HG03280 (cell line): ENCODE measurements around the gene ADCY7.

Experiments
- ATAC-seq: cut with Tn5 transposase; IDR thresholded peaks from one replicate; pipeline ENCODE4 v1.9.1; 2021; ENCODE audit warnings: mild to moderate bottlenecking, moderate library complexity; ENCODE audit not compliant: unreplicated experiment

ADCY7 gene

DNA sequence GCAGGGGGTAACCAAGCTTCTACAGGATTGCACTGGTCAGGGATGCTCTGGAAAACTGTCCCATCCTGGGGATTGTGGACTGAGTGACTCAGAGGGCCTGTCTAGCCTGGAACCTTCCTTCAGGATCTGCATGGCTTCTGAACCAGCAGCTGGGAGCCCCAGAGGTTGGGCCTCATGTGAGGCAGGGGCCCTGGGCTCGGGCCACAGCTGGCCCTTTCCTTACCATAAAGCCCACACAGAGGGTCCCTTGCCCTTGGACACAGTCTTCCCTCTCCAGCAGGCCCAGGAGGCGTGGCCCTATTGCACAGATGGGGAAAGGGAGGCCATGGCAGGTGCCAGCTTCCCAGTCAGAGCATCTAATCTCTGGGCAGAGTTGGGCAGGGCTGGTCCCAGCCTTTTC, 30.5 kb downstream of the ADCY7 start:
- no peak for ATAC-seq

DNA sequence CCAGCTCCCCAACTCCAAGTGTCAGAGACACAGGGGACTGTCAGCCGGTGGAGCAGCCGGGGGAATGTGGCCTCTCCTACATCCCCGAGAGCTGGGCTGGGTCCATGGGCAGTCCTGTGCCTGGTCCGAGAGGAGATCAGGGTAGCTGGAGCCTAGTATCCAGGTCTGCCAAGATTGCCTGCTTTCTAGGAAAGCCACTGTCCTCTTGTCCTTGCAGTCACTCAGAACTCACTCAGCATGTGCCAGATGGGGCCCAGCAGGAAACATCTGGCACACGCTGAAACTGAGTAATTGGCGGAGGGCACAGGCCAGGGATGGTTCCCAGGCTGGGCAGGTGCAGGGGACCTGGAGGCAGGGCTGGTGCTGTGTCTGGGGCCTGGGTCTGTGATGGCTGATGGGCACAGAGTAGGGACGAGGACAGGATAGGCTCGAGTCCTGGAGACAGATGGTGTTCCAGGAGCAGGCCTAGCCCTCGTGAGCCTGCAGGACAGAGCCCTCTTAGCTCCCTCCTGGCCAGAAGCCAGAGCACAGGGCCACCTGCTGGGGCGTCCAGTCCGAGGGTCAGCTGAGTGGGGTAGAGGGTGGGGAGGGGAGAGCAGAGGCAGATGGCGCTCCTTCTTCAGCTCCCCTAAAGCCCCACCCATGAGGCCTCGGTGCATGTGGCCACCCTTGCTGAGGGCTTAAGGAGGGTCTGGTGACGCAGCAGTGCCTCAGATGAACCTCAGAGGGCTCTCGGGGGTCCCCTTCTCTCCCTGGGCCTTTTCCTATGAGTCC, 31.1 kb downstream of the ADCY7 start:
- ATAC-seq = no peak

DNA sequence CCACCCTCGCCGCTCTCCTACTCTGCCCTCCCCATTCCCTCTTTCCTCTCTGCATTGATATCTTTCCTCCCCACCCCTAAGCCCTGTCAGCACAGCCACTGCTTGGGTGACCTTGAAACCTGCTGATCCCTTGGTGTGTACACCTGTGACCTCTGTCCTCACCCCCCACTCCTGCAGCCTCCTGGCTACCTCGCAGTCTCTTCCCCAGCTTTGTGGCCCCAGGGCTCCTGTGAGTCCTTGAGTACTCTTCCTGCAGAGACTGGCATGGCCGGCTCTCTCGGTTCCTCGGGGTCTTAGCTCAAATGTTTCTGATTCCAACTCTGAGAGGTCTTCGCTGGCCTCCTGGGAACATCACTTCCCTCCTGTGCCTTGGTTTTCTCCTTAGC, 31.7 kb downstream of the ADCY7 start:
- no peak for ATAC-seq

DNA sequence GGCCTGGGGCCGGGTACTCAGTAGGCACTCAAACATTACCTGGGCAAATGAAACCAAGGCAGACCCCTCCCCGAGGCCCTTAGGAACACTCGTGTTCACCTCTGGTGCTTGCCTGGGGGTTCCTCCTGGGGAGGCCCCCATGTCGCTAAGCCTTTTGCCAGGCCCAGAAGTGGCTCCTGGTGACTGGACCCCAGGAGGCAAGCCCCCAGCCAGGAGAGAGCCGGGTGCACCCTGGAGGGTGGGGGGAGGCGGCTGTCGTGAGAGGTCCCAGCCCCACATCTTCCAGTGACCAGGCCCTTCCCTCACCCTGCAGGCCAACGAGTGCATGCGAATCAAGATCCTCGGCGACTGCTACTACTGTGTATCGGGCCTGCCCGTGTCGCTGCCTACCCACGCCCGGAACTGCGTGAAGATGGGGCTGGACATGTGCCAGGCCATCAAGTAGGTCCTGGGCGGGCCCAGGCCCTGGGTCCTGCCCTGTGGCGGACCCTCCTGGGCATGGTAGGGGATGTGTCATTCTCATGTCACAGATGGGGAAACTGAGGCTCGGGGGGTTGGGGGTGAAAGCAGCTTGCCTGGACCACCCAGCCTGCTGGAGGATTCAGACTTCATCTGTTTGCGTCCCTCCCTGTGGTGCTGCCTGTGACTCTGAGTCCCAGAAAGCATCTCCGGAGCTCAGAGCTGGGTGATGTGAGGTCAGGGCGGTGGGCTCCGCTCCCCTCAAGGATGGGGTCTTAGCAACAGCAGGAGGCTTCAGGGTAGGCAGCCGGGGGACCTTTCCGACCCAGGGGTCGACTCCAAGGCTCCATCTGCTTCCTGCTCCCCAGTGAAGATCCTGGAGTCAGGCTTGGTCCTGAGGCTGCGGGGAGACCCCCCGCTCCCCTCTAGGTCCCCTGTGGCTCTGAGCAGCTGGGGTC, 32.5 kb downstream of the ADCY7 start:
- no peak for ATAC-seq

DNA sequence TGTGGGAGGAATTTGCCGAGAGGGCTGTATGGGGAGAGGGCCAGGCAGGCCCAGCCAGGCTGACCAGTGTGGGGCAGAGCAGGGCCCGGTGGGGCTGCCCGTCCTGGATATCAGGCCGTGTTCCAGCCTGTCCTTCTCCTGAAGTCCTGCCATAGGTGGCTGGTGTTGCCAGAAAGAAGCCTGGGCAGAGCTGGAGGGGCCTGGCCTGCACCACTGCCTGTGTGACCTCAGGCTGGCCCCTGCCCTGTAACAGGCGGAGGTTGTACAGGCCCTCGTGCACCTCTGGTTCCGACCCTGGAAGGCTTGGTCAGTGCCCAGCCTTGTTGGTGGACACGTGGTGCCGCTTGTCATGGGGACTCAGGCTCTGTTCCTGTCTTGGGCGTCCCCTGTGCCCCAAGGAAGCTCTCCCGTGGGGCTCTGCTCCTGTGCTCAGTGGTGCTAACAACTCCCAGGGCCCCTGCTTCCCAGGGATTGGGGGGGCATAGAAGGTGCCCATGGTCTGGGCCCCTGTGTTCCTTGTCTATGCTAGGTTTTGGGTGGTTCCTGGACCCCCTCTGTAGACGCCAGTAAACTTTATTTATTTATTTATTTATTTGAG, 33.3 kb downstream of the ADCY7 start:
- no peak for ATAC-seq

DNA sequence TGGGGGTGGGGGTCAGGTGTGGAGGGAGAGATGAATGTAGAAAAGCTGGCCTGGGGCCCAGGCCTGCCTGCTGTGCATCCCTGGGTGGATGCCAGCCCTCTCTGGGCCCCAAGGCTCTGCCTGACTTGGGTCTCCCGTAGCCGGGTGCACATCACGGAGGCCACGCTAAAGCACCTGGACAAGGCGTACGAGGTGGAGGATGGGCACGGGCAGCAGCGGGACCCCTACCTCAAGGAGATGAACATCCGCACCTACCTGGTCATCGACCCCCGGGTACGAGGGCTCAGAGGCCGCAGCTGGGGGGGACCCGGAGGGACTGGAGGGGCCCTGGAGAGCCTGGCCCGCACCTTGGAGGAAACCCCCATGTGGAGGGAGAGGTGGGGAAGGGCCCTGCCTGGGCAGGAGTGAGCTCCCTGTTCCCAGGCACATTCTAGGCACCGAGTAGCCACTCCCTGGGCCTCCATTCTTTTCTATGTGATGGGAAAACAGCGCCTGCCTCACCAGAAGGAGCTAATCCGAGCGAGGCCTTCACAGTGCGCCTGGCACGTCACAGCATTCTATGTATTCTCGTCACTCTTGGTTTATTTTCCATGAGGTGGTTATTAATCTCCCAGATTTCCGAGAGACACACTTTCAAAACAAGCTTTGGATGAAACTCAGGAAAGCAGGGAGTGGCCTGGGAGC, 34.7 kb downstream of the ADCY7 start:
- no peak for ATAC-seq

DNA sequence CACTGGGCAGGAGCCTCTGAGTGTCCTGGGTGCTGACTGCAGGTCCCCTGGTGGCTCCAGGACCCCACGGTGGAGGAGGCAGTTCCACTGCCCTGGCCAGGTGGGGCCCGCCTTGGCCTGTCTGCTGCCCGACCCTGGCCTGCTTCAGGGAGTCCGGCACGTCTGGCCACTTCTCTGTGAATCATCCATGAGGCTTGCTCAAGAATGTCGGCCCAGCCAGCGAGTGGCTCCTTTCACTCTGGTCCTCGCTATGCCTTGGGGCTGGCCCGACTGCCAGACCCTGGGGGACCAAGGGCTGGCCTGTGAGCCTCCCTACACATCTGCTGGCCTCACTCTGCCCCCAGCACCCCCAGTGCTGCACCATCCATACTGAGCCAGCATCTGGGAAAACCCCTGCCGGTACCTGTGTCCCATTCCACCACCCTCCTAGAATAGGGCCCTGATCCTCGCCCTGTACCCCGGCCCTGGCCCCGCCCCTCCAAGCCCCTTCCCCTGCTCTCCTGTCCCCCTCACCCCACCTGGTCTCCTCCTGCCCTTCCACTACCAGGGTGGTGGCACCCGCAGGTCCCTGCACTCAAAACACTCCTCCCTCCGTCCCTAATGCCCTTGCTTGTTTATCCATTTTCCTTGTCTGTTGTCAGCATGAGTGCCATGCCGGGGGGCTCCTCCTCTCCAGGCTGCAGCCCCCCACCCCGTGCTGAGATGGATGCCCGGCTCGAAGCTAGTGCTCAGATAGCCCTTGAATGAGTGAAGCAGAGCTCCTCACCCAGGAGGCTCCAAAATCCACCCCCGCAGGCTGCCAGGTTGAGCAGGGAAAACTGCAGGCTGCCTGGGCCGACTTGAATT, 35.5 kb downstream of the ADCY7 start:
- ATAC-seq = no peak

DNA sequence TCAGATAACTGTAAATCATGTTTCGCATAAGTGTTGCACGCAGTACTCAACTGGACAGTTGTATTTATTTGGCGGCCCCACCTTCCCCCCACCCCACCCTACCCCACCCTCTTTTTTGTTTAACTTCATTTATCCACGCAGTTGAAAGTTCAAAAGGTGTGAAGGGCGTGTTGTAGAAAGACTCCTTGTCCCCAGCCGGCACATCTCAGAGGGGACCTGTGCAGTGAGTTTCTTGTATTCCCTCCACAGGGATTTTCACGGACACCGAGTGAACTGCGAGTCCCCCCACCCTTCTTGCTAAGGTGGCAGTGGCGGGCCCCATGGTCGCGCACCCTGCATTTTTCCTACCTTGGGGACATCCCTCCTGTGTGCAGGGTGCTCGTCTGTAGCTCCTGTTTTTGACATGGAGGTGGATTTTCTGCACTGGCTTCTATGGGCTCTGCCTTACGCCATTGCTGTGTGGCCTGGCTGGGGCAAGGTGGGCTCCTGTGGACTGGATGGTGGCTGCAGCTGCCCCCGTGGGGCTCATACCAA, 36.2 kb downstream of the ADCY7 start:
- no peak for ATAC-seq

DNA sequence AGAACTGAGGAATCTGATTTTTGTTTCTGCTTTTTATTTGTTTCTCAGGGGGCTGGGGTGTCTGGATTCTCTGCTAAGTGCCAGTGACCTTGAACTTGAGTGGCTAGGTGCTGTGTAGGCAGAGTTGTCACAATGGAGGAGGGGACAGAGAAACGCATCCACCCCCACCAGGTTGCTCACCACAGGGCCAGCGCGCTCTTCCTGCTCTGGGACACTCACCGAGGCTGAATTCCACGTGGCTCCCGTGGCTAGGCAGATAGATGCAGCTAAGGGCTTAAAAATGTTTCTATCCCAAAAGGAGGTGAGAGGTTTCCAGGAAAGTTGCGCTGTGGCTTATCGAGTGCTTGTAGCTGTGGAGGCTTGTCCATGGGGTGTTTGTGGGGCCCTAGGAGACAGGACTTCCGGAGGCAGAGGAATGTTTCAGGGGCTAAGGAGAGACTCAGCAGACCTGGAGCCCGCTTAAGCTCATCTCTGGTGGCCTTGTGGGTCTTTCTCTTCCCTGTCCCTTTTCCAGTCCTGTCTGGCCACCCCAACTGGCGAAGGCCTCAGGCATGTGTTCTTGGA, 36.8 kb downstream of the ADCY7 start:
- no peak for ATAC-seq

DNA sequence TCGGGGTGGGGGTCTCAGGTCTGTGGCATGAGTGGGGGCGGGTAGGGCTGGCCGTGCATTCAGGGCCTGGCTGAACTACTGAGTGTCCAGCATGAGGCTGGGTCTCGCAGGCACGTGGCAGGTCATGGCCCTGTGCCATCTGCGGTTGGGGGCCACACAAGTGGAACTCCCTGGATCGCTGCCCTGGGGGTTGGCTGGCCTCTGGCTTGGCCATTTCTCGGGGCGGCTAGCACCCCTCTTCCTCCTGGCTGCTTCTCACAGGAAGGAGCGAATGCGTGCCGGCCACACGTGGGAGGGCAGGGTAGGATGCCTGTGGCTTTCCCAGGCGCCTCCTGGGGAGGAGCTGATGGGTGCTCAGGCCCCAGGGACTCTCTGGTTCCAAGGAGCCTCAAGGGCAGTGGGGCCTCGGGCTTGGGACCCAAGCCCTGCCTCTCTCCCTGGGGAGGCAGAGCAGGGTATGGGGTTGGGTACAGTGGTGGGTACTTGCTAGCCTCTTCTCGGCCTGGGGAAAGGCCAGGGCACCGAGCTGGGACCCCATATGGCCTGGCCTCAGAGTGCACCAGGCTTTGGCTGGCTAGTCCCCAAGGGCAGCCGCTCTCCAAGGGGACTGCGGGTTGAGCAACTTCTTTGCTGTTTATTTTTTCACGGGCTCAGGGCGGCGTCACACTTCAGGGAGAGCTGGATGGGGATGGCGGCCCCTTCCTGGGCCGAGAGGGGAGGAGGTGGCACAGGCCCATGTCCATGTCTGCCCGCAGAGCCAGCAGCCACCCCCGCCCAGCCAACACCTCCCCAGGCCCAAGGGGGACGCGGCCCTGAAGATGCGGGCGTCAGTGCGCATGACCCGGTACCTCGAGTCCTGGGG, 37.5 kb downstream of the ADCY7 start:
- no peak for ATAC-seq

DNA sequence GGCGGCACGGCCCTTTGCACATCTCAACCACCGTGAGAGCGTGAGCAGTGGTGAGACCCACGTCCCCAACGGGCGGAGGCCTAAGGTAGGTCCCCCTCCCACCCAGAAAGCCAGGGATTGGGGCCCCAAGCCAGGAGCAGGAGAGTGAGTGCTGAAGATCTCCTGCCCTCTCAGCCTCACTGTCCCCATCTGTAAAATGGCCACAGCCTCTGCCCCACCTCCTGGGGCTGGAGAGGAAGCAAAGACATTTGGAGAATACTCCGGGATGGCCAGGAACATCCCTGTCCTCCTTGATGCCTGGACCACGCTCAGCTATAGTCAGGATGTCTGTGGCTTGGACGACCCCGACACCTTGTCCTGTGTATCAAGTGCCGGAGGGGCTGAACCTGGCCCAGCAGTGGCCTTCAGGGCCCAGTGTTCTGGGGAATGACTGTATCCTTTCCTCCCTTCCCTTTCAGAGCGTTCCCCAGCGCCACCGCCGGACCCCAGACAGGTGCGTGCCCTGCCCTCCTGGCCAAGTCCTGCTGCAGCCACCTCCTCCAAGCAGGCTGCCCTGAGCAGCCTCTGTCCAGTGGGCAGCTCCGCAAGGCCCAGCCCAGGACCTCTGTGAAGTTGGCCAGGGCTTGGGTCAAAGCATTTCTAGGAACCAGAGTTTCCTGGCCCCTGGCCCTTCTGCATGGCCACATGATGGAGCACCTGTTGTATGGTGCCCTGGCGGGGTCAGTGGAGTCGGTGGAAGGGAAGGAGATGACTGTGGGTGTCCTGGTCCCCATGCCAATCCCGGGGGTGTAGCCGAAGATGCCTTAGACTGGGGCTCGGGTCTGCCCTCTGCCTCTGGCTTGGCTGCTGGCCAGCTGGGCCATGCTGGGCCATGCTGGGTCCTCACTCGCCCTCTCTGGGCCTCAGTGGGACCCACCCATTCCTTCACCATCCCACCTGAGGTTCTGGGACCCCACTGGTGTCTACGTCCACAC, 38.4 kb downstream of the ADCY7 start:
- no peak for ATAC-seq

DNA sequence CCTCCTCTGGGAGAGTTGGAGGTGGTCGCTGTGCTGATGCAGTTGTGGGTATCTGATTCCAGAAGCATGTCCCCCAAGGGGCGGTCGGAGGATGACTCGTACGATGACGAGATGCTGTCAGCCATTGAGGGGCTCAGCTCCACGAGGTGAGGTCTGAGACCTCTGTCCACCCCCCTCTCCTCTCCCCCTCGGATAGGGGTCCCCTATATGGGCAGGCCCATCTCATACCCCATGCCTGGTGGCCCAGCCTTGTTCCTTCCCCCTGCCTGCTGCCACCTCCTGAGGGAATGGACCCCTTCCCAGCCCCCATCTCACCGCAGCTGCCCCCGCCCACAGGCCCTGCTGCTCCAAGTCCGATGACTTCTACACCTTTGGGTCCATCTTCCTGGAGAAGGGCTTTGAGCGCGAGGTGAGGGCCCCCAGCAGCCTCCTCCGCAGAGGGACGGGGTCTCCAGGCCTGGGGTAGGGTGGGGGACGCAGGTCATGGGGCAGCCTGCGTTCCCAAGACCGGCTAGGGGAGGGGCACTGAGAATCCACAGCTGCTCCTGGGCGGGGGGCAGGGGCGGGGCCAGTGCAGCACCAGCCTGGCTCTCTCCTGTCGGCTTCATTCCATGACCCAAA, 39.2 kb downstream of the ADCY7 start:
- ATAC-seq = no peak

DNA sequence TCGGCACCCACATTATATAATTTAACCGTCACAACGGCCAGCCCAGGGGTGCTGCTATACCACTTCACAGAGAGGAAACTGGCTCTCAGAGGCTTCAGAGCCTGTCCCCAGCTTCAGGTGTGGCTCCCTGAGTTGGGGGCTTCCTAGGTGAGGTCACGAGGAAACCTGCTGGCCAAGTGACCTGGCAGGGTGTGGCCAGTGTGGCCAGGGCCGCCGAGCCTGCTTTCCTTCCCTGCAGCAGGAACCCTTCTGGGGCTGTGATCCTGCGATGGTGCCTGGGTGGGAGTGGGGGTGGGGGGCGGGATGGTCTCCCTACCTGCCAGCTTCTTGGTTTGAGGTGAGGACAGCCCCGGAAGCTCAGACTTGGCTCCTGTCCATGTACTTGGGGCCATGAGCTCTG, 39.9 kb downstream of the ADCY7 start:
- no peak for ATAC-seq

DNA sequence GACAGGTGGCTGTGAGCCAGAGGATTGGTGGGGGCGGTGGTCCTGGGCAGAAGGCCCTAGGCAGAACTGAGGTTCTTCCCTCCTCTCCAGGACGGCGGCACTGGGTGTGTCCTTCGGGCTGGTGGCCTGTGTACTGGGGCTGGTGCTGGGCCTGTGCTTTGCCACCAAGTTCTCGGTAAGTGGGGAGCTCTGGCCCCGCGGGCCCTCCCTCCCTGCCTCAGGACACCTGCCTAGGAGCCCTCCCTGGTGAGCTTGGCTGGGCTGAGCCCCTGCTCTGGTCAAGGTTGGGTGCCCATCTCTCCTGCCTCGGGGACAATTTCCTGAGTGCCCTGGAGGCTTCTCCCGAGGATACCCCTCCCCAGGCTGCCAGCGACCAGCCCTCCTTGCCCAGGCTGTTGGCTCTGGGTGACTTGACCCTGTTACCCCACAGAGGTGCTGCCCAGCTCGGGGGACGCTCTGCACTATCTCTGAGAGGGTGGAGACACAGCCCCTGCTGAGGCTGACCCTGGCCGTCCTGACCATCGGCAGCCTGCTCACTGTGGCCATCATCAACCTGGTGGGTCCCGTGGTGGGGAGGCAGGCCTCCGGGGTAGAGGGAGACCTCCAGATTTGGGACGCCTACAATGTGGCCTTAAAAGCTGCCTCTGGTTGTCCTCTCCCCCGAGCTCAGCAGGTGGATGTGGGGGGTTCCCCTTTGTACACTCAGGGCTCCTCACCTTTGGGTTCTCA, 42.0 kb downstream of the ADCY7 start:
- ATAC-seq = no peak

DNA sequence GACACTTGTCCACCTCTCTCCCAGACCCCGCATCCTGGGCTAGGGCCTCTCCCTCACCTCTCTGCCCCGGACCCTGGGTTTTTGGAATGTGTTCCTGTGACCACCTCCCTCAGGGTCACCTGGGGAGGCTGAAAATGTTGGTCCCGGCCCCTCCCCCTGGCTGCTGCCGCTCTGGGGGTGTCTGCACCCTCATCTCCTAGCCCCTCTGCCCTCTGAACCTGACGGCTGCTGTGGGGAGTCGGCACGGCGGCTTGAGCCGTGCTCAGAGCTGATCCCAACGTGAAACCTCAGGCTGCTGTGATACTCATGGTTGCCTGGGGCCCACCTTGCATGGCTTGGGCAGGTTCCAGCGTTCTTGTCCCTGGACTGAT, 42.8 kb downstream of the ADCY7 start:
- ATAC-seq = no peak

DNA sequence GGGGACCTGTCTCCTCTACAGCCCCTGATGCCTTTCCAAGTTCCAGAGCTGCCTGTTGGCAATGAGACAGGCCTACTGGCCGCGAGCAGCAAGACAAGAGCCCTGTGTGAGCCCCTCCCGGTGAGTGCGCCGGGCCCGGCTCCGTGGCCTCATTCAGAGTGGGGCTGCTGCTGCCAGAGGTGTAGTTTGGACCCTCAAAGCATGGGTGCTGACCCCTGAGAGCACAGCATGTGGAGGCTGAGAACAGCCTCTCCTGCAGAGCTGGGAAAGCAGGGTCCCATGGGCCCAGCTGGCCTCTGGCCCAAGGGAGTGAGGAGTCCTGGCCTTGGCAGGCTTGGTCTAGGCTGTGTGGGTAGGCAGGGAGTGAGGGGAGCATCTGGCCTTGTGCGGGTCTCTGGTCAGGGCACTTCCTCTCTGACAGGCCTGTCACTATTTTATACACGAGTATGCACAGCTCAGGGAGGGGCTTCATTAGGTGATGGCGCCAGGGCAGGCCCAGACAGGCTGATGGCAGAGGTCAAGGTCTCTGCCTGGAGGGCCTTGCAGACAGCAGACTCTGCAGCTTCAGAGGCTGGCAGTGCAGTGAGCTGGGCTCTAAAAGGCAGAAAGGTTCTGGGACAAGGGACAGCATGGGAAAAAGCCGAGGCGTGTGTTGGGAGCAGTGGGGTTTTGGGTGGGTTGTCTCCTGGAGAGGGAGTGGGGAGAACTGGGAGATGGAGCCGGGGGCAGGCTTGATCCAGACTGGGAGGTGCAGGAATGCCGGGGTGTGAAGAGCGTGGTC, 43.4 kb downstream of the ADCY7 start:
- no peak for ATAC-seq
